SH-SY5Y (cell line): ENCODE results near the gene MYO1E.

Experiments
- GATA2 ChIP-seq: IDR thresholded peaks from 2 replicates; pipeline ENCODE4 v1.6.1; 2011; ENCODE audit warnings: mild to moderate bottlenecking, low read depth, low read length
- GATA3 ChIP-seq: IDR thresholded peaks from 2 replicates; pipeline ENCODE4 v1.6.1; 2011; ENCODE audit warnings: low read depth, mild to moderate bottlenecking, low read length, moderate library complexity

DNA sequence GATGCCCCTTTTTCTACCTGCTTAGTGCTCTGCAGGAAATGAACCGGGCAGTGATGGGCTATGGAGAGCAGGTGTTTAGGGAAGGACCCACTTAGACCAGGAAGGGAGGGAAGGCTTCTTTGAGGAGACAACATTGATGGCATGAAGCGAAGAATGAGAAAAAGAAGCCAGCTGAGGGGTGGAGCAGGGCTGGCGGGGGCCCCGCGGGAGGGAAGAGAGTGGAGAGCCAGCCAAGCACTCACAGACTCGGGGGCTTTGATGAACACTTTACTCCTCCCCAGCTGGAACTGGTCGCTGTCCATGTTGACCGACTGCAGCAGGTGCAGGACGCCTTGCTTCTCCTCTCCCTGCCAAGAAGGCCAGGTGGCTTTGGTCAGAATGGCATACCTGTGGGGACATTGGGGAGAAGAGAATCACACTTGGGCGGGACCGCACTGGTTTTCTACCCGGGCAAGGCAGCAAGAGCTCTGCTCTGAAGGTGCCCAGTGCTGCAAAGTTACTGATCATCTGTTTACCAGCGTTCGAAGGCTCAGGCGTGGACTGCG, 194.4 kb downstream of the MYO1E start:
- TF ChIP-seq GATA2 = no peak
- TF ChIP-seq GATA3 = no peak
